K562 (cell line): ENCODE measurements around the gene HADHB. TPM values are rescaled to one million over a fixed set of nuclear protein-coding genes. Genes with fewer than 3 reads are reported as not detected.
A peak's percentile ranks its signal among the peaks of the same experiment; 100 is the strongest.

Experiments
- ARID1B ChIP-seq: fragments of 450-650 bp; IDR thresholded peaks from 2 replicates; pipeline ENCODE4 v1.6.1; 2016; ENCODE audit warnings: antibody characterized with exemption, mild to moderate bottlenecking, inconsistent platforms
- CXXC5 ChIP-seq: fragments of 250-450 bp; sonication (Bioruptor Pico); IDR thresholded peaks from 2 replicates; pipeline ENCODE4 v1.8.0; 2022; ENCODE audit warnings: inconsistent platforms, mild to moderate bottlenecking, moderate library complexity
- DMBX1 ChIP-seq: fragments of 250-450 bp; sonication (Bioruptor Pico); IDR thresholded peaks from 2 replicates; pipeline ENCODE4 v1.8.0; 2022; ENCODE audit warnings: inconsistent platforms, mild to moderate bottlenecking, moderate library complexity, borderline replicate concordance
- FOS ChIP-seq: IDR thresholded peaks from 3 replicates; pipeline ENCODE4 v1.6.1; 2011; ENCODE audit not compliant: insufficient read length; ENCODE audit errors: extremely low read depth
- HNRNPK ChIP-seq: fragments of 200-400 bp; formaldehyde crosslinking; IDR thresholded peaks from one replicate; pipeline ENCODE4 v1.6.1; 2018; ENCODE audit warnings: mild to moderate bottlenecking, low read depth, low read length; ENCODE audit not compliant: poor library complexity, severe bottlenecking
- MYNN ChIP-seq, 2 experiments: sonication (generic); formaldehyde crosslinking in 1 of 2; IDR thresholded peaks; 2 replicates each; pipeline versions ENCODE4 v1.5.0 to v1.6.1; 2016 to 2020; ENCODE audit warnings: antibody characterized with exemption in 1 of 2, missing genetic modification reagents in 1 of 2
- NCOR1 ChIP-seq: fragments of 450-650 bp; IDR thresholded peaks from 2 replicates; pipeline ENCODE4 v1.6.1; 2016; ENCODE audit warnings: mild to moderate bottlenecking, moderate library complexity
- NR4A1 ChIP-seq, 2 experiments: fragments of 250-450 bp in 1 of 2; fragments of 450-650 bp in 1 of 2; sonication (Bioruptor Pico) in 1 of 2; IDR thresholded peaks; 2 replicates each; pipeline versions ENCODE4 v1.4.0 to v1.6.1; 2016 to 2020; ENCODE audit warnings: mild to moderate bottlenecking in 2 of 2, missing compliant biosample characterization in 1 of 2, missing genetic modification characterization in 1 of 2, moderate library complexity in 1 of 2
- PTBP1 ChIP-seq: fragments of 200-400 bp; formaldehyde crosslinking; IDR thresholded peaks from 2 replicates; pipeline ENCODE4 v1.6.1; 2017; ENCODE audit warnings: low read depth, low read length
- SMARCB1 ChIP-seq: IDR thresholded peaks from 2 replicates; pipeline ENCODE4 v1.6.1; 2011; ENCODE audit warnings: improper control_type of control experiment, low read depth; ENCODE audit not compliant: insufficient read length
- SRSF3 ChIP-seq: fragments of 200-400 bp; formaldehyde crosslinking; IDR thresholded peaks from 2 replicates; pipeline ENCODE4 v1.6.1; 2016; ENCODE audit warnings: mild to moderate bottlenecking, low read length, moderate library complexity; ENCODE audit not compliant: insufficient read depth
- TFE3 ChIP-seq: fragments of 450-650 bp; formaldehyde crosslinking; IDR thresholded peaks from 2 replicates; pipeline ENCODE4 v1.4.0; 2020; ENCODE audit warnings: mild to moderate bottlenecking, mixed read lengths
- WHSC1 ChIP-seq: IDR thresholded peaks from one replicate; pipeline ENCODE4 v1.6.1; 2012; ENCODE audit warnings: low read length, control low read depth, inconsistent platforms
- ZC3H8 ChIP-seq: fragments of 450-650 bp; IDR thresholded peaks from 2 replicates; pipeline ENCODE4 v1.6.1; 2017
- ZNF124 ChIP-seq: sonication (generic); formaldehyde crosslinking; IDR thresholded peaks from 2 replicates; pipeline ENCODE4 v1.8.1; 2022; ENCODE audit warnings: missing genetic modification reagents
- ZNF280B ChIP-seq: fragments of 250-450 bp; sonication (Bioruptor Pico); IDR thresholded peaks from 2 replicates; pipeline ENCODE4 v1.5.1; 2021; ENCODE audit warnings: mild to moderate bottlenecking
- ZNF518B ChIP-seq: fragments of 250-450 bp; sonication (Bioruptor Pico); IDR thresholded peaks from 2 replicates; pipeline ENCODE4 v1.5.0; 2021; ENCODE audit warnings: mild to moderate bottlenecking, moderate library complexity
- ZNF655 ChIP-seq: fragments of 250-450 bp; sonication (Bioruptor Pico); IDR thresholded peaks from 2 replicates; pipeline ENCODE4 v1.5.0; 2021
- polyA plus RNA-seq, 8 experiments: library from polyadenylated mRNA; depleted of rRNA in 4 of 8; stranded (reverse) in 5 of 8; unstranded in 3 of 8; fragments of >200 nt; fragmentation: Nextera tagmentation in 2 of 8; fragmentation: Illumina TruSeq in 1 of 8; extraction: Ambion mirVana in 2 of 8; extraction: Trizol in 1 of 8; gene quantifications; 2 replicates each; pipeline versions ENCODE4 v1.2.1 to v1.2.3, GENCODE V29; 2011 to 2014; ENCODE audit warnings: inconsistent platforms in 1 of 8, missing spikeins in 1 of 8
- total RNA-seq, 7 experiments: library from RNA; depleted of rRNA in 6 of 7; stranded (reverse); fragments of >200 nt in 6 of 7; fragmentation: Illumina TruSeq in 2 of 7; extraction: Trizol in 2 of 7; gene quantifications; 2 replicates each; pipeline versions ENCODE4 v1.2.1 to v1.2.3, GENCODE V29; 2011 to 2021; ENCODE audit warnings: low replicate concordance in 1 of 7

The HADHB gene
- total and polyA plus RNA-seq, 9 of the 15 experiments (the other 6 are each of a cell fraction or from before 2014, with no cell fraction given), result 67.3 to 199 (median 100) TPM

- TF ChIP-seq WHSC1 (no peak), FOS (no peak), ZC3H8 (no peak), MYNN (IDR thresholded peaks at IDR 0.05) (no peak), MYNN (CRISPR knock-in tag; IDR thresholded peaks at IDR 0.05) (no peak), ZNF124 (no peak), ARID1B (peak; percentile 57; the same call in 1 of the 2 replicates), TFE3 (CRISPR knock-in tag) (peak; percentile 69), PTBP1 (no peak), NCOR1 (no peak), DMBX1 (CRISPR knock-in tag) (no peak), NR4A1 (CRISPR knock-in tag; IDR thresholded peaks at IDR 0.05) (no peak), NR4A1 (tag; IDR thresholded peaks at IDR 0.05) (no peak), HNRNPK (no peak), SRSF3 (no peak), ZNF518B (CRISPR knock-in tag) (no peak), ZNF655 (CRISPR knock-in tag) (no peak), CXXC5 (no peak; the same call in 1 of the 2 replicates), SMARCB1 (no peak), ZNF280B (CRISPR knock-in tag) (no peak)
Measured at GRCh38 chr2:26245231-26245732, 543 bp downstream of the HADHB start (continued).
